Measurements from ENCODE around the gene SLC6A18. TPM values are rescaled to one million over a fixed set of nuclear protein-coding genes. Genes with fewer than 3 reads are reported as not detected.

SLC6A18 gene
- total RNA-seq, 4 donors from 2014 or later, result not detected

DNA sequence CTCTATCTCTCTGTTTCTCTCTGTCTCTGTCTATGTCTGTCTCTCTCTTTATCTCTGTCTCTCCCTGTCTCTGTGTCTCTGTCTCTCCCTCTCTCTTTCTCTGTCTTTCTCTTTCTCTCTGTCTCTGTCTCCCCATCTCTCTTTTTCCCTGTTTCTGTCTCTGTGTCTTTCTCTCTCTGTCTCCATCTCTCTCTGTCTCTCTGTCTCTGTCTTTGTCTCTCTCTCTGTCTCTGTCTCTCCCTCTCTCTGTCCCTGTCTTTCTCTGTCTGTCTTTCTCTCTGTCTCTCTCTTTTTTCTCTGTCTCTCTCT, 25.9 kb upstream of the SLC6A18 start:
- TF ChIP-seq, protein P1, sequence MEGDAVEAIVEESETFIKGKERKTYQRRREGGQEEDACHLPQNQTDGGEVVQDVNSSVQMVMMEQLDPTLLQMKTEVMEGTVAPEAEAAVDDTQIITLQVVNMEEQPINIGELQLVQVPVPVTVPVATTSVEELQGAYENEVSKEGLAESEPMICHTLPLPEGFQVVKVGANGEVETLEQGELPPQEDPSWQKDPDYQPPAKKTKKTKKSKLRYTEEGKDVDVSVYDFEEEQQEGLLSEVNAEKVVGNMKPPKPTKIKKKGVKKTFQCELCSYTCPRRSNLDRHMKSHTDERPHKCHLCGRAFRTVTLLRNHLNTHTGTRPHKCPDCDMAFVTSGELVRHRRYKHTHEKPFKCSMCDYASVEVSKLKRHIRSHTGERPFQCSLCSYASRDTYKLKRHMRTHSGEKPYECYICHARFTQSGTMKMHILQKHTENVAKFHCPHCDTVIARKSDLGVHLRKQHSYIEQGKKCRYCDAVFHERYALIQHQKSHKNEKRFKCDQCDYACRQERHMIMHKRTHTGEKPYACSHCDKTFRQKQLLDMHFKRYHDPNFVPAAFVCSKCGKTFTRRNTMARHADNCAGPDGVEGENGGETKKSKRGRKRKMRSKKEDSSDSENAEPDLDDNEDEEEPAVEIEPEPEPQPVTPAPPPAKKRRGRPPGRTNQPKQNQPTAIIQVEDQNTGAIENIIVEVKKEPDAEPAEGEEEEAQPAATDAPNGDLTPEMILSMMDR (IDR thresholded peaks at IDR 0.05), result no peak
- TF ChIP-seq EP300 (IDR thresholded peaks at IDR 0.05) (no peak), POLR2A (IDR thresholded peaks at IDR 0.05) (no peak), POLR2AphosphoS5 (IDR thresholded peaks at IDR 0.05) (no peak)
- H3K27me3 ChIP-seq, result peaks cover 85% of the 10 kb centered on the region
- no peak for ATAC-seq
- no peaks in the 10 kb centered on the region for H3K9me3 ChIP-seq
- H3K4me3 ChIP-seq, result no peak overlapping the region
- no peaks in the 10 kb centered on the region for H3K4me1 ChIP-seq
- H3K36me3 ChIP-seq, result no peaks in the 10 kb centered on the region
- H3K27ac ChIP-seq, result no peak overlapping the region

GRCh38 chr5:1199649-1200494, 25.3 kb upstream of the SLC6A18 start:
- H3K27me3 ChIP-seq, result peaks cover 86% of the 10 kb centered on the region
- H3K36me3 ChIP-seq, result no peaks in the 10 kb centered on the region
- H3K27ac ChIP-seq, result no peak overlapping the region
- no peaks in the 10 kb centered on the region for H3K9me3 ChIP-seq
- no peak overlapping the region for H3K4me3 ChIP-seq
- TF ChIP-seq POLR2AphosphoS5 (IDR thresholded peaks at IDR 0.05) (no peak), POLR2A (IDR thresholded peaks at IDR 0.05) (no peak), EP300 (IDR thresholded peaks at IDR 0.05) (no peak)
- TF ChIP-seq, protein P1 (IDR thresholded peaks at IDR 0.05), result no peak
- 28 to 71% methylated on average over 6 to 8 of the region's 26 CpGs for WGBS, 2 donors (ENCODE audit: low coverage in 1 of 2)
- no peaks in the 10 kb centered on the region for H3K4me1 ChIP-seq
- no peak for ATAC-seq

GRCh38 chr5:1200495-1201326, 24.5 kb upstream of the SLC6A18 start:
- Histone ChIP-seq H3K27ac (no peak overlapping the region), H3K4me3 (no peak overlapping the region), H3K9me3 (no peaks in the 10 kb centered on the region), H3K36me3 (no peaks in the 10 kb centered on the region), H3K4me1 (no peaks in the 10 kb centered on the region), H3K27me3 (peaks cover 86% of the 10 kb centered on the region)
- TF ChIP-seq POLR2A (IDR thresholded peaks at IDR 0.05), result no peak
- TF ChIP-seq EP300 (IDR thresholded peaks at IDR 0.05), result no peak
- TF ChIP-seq POLR2AphosphoS5 (IDR thresholded peaks at IDR 0.05), result no peak
- TF ChIP-seq, protein P1 (IDR thresholded peaks at IDR 0.05), result no peak
- ATAC-seq, result no peak
- WGBS, 2 donors (ENCODE audit: low coverage in 1 of 2), result 100% methylated on average over 1 of the region's 28 CpGs; no CpG with 5 or more reads in 1 of the 2 donors

DNA sequence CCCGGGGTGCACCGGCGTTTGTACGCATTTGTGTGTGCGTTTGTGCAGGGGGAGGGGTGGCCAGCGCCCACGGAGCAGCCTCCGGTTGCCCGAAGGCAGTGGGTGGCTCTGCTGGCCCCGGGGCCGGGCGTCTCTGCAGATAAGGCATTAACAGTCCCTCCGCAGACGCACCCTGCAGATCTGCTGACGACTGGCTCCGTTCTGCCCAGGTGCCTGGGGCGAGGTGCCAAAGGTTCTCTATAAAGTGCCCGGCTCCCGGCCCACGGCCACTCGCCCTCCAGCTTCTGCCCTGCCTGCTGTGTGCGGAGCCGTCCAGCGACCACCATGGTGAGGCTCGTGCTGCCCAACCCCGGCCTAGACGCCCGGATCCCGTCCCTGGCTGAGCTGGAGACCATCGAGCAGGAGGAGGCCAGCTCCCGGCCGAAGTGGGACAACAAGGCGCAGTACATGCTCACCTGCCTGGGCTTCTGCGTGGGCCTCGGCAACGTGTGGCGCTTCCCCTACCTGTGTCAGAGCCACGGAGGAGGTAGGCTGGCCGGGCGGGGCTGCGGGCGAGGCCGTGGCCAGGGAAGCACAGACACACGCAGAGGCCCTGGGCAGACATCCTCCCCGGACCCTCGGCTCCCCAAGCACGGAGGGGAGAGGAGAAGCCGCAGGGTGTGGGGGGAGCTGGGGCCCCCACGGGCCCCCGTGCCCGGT, 23.7 kb upstream of the SLC6A18 start, which contains the start of gene SLC6A19:
Gene SLC6A19, plus strand, starts transcription at position 269 of the 699 bp plus-strand sequence. Its CDS starts 56 bp downstream, at position 325.
- Histone ChIP-seq H3K9me3 (no peaks in the 10 kb centered on the region), H3K4me3 (no peak within 1 kb of the TSS), H3K4me1 (no peaks in the 10 kb centered on the region), H3K36me3 (no peaks in the 10 kb centered on the region), H3K27me3 (peaks cover 86% of the 10 kb centered on the region), H3K27ac (no peak within 1 kb of the TSS)
- no peak for ATAC-seq
- 60% methylated on average over 1 of the region's 51 CpGs; no CpG with 5 or more reads in 1 of the 2 donors for WGBS, 2 donors (ENCODE audit: low coverage in 1 of 2)
- TF ChIP-seq POLR2AphosphoS5 (IDR thresholded peaks at IDR 0.05), result no peak
- TF ChIP-seq POLR2A (IDR thresholded peaks at IDR 0.05), result no peak
- TF ChIP-seq, protein P1 (IDR thresholded peaks at IDR 0.05), result no peak
- no peak for TF ChIP-seq EP300 (IDR thresholded peaks at IDR 0.05)

All from gastroesophageal sphincter (tissue), 4 donors.